Measurements from ENCODE around the gene DYNLRB1. TPM values are rescaled to one million over a fixed set of nuclear protein-coding genes. Genes with fewer than 3 reads are reported as not detected.
A peak's percentile ranks its signal among the peaks of the same experiment; 100 is the strongest.

Gene DYNLRB1
- total RNA-seq, 1 donor from 2014 or later: 208 TPM

DNA sequence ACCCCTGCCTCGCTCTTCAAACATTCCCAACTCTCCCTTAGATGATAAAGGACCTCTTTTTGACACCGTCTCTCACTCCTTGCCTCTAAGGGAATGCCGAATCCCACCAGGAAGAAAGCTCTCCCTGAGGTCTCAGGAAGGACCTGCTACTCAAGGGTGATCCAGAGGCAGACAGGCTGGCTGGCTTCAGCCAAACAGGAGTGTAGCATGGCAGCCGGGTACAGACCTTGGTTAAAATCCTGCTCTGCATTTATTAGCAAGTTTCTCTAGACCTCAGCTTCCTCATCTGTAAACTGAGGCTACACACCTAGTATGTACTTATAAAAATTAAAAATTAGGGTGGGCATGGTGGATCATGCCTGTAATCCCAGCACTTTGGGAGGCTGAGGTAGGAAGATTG, 59.5 kb downstream of the DYNLRB1 start:
- Mint-ChIP-seq H3K4me1 (ENCODE audit: low read depth) (peaks cover 12% of the 10 kb centered on the region), H3K27ac (no peak overlapping the region), H3K27me3 (no peaks in the 10 kb centered on the region), H3K4me3 (ENCODE audit: low read depth) (no peak overlapping the region), H3K9me3 (ENCODE audit: low read depth) (no peaks in the 10 kb centered on the region), H3K36me3 (ENCODE audit: insufficient read depth) (peaks cover 9% of the 10 kb centered on the region)
- no peak for DNase-seq (ENCODE audit: low spot score, unreplicated experiment)
- TF ChIP-seq, protein P1, sequence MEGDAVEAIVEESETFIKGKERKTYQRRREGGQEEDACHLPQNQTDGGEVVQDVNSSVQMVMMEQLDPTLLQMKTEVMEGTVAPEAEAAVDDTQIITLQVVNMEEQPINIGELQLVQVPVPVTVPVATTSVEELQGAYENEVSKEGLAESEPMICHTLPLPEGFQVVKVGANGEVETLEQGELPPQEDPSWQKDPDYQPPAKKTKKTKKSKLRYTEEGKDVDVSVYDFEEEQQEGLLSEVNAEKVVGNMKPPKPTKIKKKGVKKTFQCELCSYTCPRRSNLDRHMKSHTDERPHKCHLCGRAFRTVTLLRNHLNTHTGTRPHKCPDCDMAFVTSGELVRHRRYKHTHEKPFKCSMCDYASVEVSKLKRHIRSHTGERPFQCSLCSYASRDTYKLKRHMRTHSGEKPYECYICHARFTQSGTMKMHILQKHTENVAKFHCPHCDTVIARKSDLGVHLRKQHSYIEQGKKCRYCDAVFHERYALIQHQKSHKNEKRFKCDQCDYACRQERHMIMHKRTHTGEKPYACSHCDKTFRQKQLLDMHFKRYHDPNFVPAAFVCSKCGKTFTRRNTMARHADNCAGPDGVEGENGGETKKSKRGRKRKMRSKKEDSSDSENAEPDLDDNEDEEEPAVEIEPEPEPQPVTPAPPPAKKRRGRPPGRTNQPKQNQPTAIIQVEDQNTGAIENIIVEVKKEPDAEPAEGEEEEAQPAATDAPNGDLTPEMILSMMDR (IDR thresholded peaks at IDR 0.05; ENCODE audit: unreplicated experiment): no peak

DNA sequence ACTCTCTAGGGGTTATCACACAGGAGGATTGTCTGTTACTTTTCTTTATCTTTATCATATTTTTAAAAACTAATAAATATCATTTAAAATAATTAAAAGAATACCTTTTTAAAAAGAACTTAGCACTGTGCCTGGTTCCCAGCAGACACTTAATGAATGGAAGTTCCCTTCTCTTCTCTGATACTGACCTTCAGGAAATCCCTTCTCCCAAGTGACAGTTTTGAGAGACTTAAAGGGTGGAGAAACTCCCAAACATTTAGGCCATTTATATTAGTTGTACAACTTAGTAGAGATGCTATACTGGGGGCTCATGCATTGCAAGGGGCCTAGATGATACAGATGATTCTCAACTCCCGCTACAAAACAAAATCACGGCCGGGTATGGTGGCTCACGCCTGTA, 60.8 kb downstream of the DYNLRB1 start:
- no peak overlapping the region for H3K4me3 Mint-ChIP-seq (ENCODE audit: low read depth)
- no peaks in the 10 kb centered on the region for H3K9me3 Mint-ChIP-seq (ENCODE audit: low read depth)
- peaks cover 9% of the 10 kb centered on the region for H3K4me1 Mint-ChIP-seq (ENCODE audit: low read depth)
- DNase-seq (ENCODE audit: low spot score, unreplicated experiment): no peak
- H3K27me3 Mint-ChIP-seq: no peaks in the 10 kb centered on the region
- TF ChIP-seq, protein P1 (IDR thresholded peaks at IDR 0.05; ENCODE audit: unreplicated experiment): no peak
- no peak overlapping the region for H3K27ac Mint-ChIP-seq
- peaks cover 10% of the 10 kb centered on the region for H3K36me3 Mint-ChIP-seq (ENCODE audit: insufficient read depth)

DNA sequence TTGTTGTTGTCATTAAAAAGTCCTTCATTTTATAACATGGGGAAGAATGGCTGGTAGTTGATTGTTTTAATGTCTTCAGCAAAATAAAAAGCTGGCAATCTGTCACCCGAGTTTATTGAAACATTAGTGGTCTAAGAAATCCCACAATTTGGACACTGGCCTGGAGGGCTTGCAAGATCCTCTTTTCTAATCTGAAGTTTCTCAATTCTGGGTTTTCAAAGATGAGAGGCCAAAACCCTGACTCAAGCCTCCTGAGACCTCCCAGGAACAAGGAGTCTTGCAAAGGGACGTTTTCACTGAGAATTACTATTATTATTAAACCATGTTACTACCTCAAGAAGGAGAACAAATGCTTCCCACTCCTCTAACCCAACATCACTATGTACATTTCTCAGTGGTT, 61.8 kb downstream of the DYNLRB1 start:
- Mint-ChIP-seq H3K36me3 (ENCODE audit: insufficient read depth) (peaks cover 10% of the 10 kb centered on the region), H3K27ac (no peak overlapping the region), H3K4me3 (ENCODE audit: low read depth) (no peak overlapping the region), H3K9me3 (ENCODE audit: low read depth) (no peaks in the 10 kb centered on the region), H3K4me1 (ENCODE audit: low read depth) (peaks cover 9% of the 10 kb centered on the region), H3K27me3 (no peaks in the 10 kb centered on the region)
- DNase-seq (ENCODE audit: low spot score, unreplicated experiment): no peak
- TF ChIP-seq, protein P1 (IDR thresholded peaks at IDR 0.05; ENCODE audit: unreplicated experiment): no peak

DNA sequence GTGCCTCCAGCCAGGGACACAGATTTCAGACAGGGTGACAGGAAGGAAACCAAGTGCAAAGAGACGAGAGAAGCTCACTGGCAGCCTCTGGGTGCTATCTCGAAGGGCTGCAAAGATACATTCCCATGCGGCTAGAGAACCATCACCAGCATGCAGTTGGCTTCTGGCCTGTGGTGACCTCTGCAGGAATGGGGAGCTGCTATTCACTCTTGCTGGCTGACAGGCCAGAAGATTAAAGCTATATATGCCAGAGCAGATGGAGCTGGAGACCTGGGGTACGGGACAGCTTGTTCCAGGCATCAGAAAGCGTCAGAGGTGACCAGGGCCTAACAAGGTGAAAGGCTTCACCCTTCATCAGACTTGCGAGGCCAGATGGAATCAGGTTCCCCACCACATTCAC, 62.3 kb downstream of the DYNLRB1 start:
- Mint-ChIP-seq H3K9me3 (ENCODE audit: low read depth) (no peaks in the 10 kb centered on the region), H3K27ac (peak overlapping the region; percentile 43), H3K36me3 (ENCODE audit: insufficient read depth) (peaks cover 10% of the 10 kb centered on the region), H3K4me3 (ENCODE audit: low read depth) (no peak overlapping the region), H3K4me1 (ENCODE audit: low read depth) (peaks cover 9% of the 10 kb centered on the region), H3K27me3 (no peaks in the 10 kb centered on the region)
- TF ChIP-seq, protein P1 (IDR thresholded peaks at IDR 0.05; ENCODE audit: unreplicated experiment): no peak
- no peak for DNase-seq (ENCODE audit: low spot score, unreplicated experiment)

DNA sequence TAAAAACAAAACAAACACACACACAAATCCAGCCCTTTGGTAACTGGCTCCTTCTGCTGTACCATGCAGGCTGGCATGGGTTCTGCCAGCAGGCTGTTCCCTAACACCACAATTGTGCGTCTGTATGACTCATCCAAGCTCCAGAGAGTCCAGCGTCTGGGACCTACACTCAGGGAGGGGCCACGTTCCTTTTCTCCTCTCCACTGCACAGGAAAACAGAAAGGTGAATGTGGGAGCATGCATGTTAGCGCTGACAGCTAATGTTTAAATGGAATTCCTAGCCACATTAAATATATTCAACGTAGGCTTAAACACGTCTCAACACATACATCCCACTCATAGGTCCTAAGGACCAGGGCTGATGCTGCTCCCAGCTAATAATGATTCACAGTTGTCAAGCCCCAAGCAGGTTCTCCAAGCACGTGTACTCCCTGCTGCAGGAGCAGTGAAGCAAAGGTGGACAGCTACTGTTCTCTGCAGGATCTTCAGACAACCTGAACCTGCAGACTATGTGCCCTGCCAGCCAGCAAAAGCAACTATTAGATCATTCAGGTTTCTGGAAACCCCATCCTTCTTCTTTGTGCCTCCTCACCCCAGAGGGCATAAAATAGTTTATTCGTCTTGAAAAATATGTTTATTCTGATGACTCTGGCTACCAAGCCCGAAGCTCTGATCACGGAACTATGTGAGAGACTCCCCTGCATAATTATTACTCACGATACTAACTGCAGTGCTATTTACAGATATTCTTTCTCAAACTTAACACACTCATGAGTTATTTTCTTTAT, 63.2 kb downstream of the DYNLRB1 start:
- Mint-ChIP-seq H3K27ac (no peak overlapping the region), H3K4me3 (ENCODE audit: low read depth) (no peak overlapping the region), H3K9me3 (ENCODE audit: low read depth) (no peaks in the 10 kb centered on the region), H3K4me1 (ENCODE audit: low read depth) (peaks cover 9% of the 10 kb centered on the region), H3K36me3 (ENCODE audit: insufficient read depth) (peaks cover 10% of the 10 kb centered on the region), H3K27me3 (no peaks in the 10 kb centered on the region)
- TF ChIP-seq, protein P1 (IDR thresholded peaks at IDR 0.05; ENCODE audit: unreplicated experiment): no peak
- DNase-seq (ENCODE audit: low spot score, unreplicated experiment): no peak
